NCI-H1694 treated with DMSO at 0.1 percent for 48 hours (cell line): ENCODE measurements around the gene NEK4.
A peak's percentile ranks its signal among the peaks of the same experiment; 100 is the strongest.

ENCODE experiments used
- DNase-seq: peaks from one replicate; lab custom pipeline; 2025; lab: John Stamatoyannopoulos, UW

NEK4 gene

GRCh38 chr3:52792961-52793695, 22.4 kb upstream of the NEK4 start:
- DNase-seq = peak; percentile 52

- DNase-seq = no peak
These were observed 21.7 kb upstream of the NEK4 start for GRCh38 chr3:52792413-52792812.

GRCh38 chr3:52791928-52792327, 21.2 kb upstream of the NEK4 start:
- DNase-seq = no peak

- no peak for DNase-seq
These were observed 20.6 kb upstream of the NEK4 start for GRCh38 chr3:52791366-52791765.

GRCh38 chr3:52790741-52791140, 20.0 kb upstream of the NEK4 start:
- no peak for DNase-seq

- no peak for DNase-seq
These were observed 19.6 kb upstream of the NEK4 start for GRCh38 chr3:52790337-52790736.

- no peak for DNase-seq
These were observed 19.0 kb upstream of the NEK4 start for GRCh38 chr3:52789746-52790040.

- no peak for DNase-seq
These were observed 18.4 kb upstream of the NEK4 start for GRCh38 chr3:52788890-52789745.

GRCh38 chr3:52787672-52788625, 17.2 kb upstream of the NEK4 start:
- DNase-seq = no peak

GRCh38 chr3:52787246-52787645, 16.5 kb upstream of the NEK4 start:
- DNase-seq = no peak

- DNase-seq = no peak
These were observed 15.8 kb upstream of the NEK4 start for GRCh38 chr3:52786330-52787215.

- no peak for DNase-seq
These were observed 14.3 kb upstream of the NEK4 start for GRCh38 chr3:52784931-52785590.

- no peak for DNase-seq
These were observed 13.4 kb upstream of the NEK4 start for GRCh38 chr3:52784021-52784621.

- no peak for DNase-seq
These were observed 12.4 kb upstream of the NEK4 start for GRCh38 chr3:52783211-52783555.

- DNase-seq = no peak
These were observed 11.9 kb upstream of the NEK4 start for GRCh38 chr3:52782412-52783210.

GRCh38 chr3:52781741-52782140, 11.0 kb upstream of the NEK4 start:
- no peak for DNase-seq

- no peak for DNase-seq
These were observed 9.3 kb upstream of the NEK4 start for GRCh38 chr3:52779837-52780585.

GRCh38 chr3:52779011-52779836, 8.5 kb upstream of the NEK4 start:
- no peak for DNase-seq
